MCF 10A (cell line): Measurements from ENCODE around the gene STIL. TPM values are rescaled to one million over a fixed set of nuclear protein-coding genes. Genes with fewer than 3 reads are reported as not detected.

Experiments
- BruUV-seq: library from RNA; stranded (reverse); fragments of 400-500 nt; replicated peaks from 2 replicates; lab custom pipeline; 2021; lab: Mats Ljungman, UMichigan
- CTCF ChIA-PET: fragments of 300-600 bp; sonication (Branson Sonifier 250); formaldehyde crosslinking; extraction: SDS; loops from one replicate; lab custom pipeline; 2021; ENCODE audit warnings: antibody characterized with exemption, inconsistent platforms; lab: Yijun Ruan, JAX
- POLR2A ChIA-PET: fragments of 300-600, 350-650 bp; sonication (Branson Sonifier 250); formaldehyde crosslinking; extraction: SDS; loops from one replicate; lab custom pipeline; 2020; ENCODE audit warnings: antibody characterized with exemption, inconsistent platforms; lab: Yijun Ruan, JAX
- DNase-seq: peaks from one replicate; pipeline ENCODE4 v3.0.0-alpha.2; 2018; ENCODE audit not compliant: unreplicated experiment
- H3K27ac Mint-ChIP-seq: one replicate; pipeline ENCODE4 v1.8.0; 2022; ENCODE audit warnings: mild to moderate bottlenecking, low read depth, mixed read lengths; ENCODE audit not compliant: unreplicated experiment
- H3K27me3 Mint-ChIP-seq: one replicate; pipeline ENCODE4 v1.8.0; 2022; ENCODE audit warnings: mixed read lengths; ENCODE audit not compliant: insufficient read depth, unreplicated experiment
- H3K36me3 Mint-ChIP-seq: one replicate; pipeline ENCODE4 v1.8.0; 2022; ENCODE audit warnings: mild to moderate bottlenecking, moderate library complexity, mixed read lengths; ENCODE audit not compliant: insufficient read depth, unreplicated experiment
- H3K4me1 Mint-ChIP-seq: one replicate; pipeline ENCODE4 v1.8.0; 2022; ENCODE audit warnings: mixed read lengths; ENCODE audit not compliant: insufficient read depth, unreplicated experiment
- H3K4me3 Mint-ChIP-seq: one replicate; pipeline ENCODE4 v1.8.0; 2022; ENCODE audit warnings: mild to moderate bottlenecking, moderate library complexity, mixed read lengths; ENCODE audit not compliant: unreplicated experiment
- H3K9me3 Mint-ChIP-seq: one replicate; pipeline ENCODE4 v1.8.0; 2022; ENCODE audit warnings: mixed read lengths; ENCODE audit not compliant: unreplicated experiment
- intact Hi-C: fragments of 100-400 bp; cut with micrococcal nuclease; formaldehyde crosslinking; loops from 2 replicates; pipeline ENCODE4 v1.14.1; 2022
- total RNA-seq: library from RNA; stranded (reverse); gene quantifications from 2 replicates; pipeline ENCODE4 v1.2.3, GENCODE V29; 2022
- TF ChIP-seq, protein P1 (sequence below): fragments of 200-600 bp; IDR thresholded peaks from one replicate; pipeline ENCODE4 v1.8.0; 2022; ENCODE audit warnings: antibody characterized with exemption, mild to moderate bottlenecking; ENCODE audit not compliant: unreplicated experiment

STIL gene
- total RNA-seq, 1 experiment from 2014 or later: 12.6 TPM

DNA sequence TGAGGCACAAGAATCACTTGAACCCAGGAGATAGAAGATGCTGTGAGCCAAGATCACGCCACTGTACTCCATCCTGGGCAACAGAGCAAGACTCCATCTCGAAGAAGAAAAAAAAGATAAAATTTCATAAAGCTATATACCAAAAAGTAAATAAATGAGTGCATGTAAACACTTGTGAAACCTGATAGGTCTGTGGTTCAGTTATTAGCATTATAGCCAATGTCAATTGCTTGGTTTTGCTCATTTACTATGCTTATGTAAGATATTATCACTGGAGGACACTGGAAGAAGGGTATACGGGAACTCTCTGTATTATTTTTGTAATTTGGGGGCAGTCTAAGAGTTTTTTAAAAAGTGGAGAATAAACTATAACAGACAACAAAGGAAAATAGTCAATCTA is 64.2 kb downstream of the STIL start:
- Mint-ChIP-seq H3K4me3 (no peak overlapping the region), H3K9me3 (no peaks in the 10 kb centered on the region), H3K27ac (no peak overlapping the region), H3K36me3 (peaks cover 4% of the 10 kb centered on the region), H3K27me3 (no peaks in the 10 kb centered on the region), H3K4me1 (no peaks in the 10 kb centered on the region)
- DNase-seq: no peak
- CTCF ChIA-PET: interaction anchor here (0.9 to 6.1 kb wide), 2 partner anchors 57 to 138 kb away, joined by 3 to 55 read pairs; no protein-coding TSS in a partner anchor
- POLR2A ChIA-PET: no interaction called here
- BruUV-seq: no TSS peak
- intact Hi-C loops: no loop called here
- TF ChIP-seq, protein P1, sequence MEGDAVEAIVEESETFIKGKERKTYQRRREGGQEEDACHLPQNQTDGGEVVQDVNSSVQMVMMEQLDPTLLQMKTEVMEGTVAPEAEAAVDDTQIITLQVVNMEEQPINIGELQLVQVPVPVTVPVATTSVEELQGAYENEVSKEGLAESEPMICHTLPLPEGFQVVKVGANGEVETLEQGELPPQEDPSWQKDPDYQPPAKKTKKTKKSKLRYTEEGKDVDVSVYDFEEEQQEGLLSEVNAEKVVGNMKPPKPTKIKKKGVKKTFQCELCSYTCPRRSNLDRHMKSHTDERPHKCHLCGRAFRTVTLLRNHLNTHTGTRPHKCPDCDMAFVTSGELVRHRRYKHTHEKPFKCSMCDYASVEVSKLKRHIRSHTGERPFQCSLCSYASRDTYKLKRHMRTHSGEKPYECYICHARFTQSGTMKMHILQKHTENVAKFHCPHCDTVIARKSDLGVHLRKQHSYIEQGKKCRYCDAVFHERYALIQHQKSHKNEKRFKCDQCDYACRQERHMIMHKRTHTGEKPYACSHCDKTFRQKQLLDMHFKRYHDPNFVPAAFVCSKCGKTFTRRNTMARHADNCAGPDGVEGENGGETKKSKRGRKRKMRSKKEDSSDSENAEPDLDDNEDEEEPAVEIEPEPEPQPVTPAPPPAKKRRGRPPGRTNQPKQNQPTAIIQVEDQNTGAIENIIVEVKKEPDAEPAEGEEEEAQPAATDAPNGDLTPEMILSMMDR: no peak

DNA sequence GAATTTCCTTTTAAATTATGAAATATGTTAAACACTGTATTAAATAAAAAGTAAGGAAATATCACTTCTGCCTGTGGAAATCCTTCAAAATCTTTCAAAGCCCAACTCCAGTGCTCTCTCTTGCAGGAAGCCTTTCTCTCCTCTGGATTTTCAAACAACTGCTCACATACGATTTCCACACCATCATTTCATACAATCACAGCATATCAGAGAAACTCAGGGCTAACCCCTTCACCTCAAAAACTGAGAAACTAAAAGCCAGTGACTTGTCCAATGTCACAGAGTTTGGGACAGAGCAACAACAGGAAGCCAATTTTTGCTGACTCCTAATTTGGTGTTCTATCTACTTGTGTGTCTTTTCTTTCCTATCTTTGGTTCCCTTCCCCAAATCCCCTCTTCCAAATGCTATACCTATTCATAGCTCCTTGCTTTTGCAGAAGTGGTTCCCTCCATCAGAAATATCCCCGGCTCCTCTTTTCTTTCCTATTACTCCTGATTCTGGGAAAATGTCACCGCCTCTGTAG is 69.5 kb downstream of the STIL start:
- ChIA-PET CTCF (interaction anchor here (0.7 to 1.4 kb wide), 5 partner anchors 10 to 193 kb away, joined by 3 to 5 read pairs (median 4); no protein-coding TSS in a partner anchor), POLR2A (interaction anchor here (0.6 kb wide), 1 partner anchor 836 kb away, joined by 5 read pairs; no protein-coding TSS in a partner anchor)
- DNase-seq: no peak

DNA sequence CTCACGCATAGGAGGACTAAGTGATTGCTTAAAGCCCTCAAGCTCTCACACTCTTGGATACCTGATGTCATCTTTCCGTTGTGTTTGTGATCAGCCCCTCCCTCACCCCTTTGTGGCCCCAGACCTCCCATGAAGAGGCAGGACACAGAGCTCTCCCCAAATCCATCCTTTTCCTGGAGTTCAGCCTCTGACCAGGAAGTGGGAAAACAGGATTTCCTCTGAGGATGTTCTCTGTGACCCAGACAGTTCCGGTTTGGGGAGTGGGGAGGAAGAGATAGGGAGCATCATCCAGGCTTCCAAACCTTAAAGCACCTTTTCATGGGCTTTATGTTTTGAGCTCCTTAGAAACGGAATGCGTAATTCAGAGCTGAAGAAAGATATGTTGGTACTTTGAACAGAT is 70.0 kb downstream of the STIL start:
- H3K9me3 Mint-ChIP-seq: no peaks in the 10 kb centered on the region
- no peak overlapping the region for H3K4me3 Mint-ChIP-seq
- ChIA-PET CTCF (interaction anchor here (0.7 to 1.4 kb wide), 4 partner anchors 11 to 193 kb away, joined by 3 to 5 read pairs (median 4); no protein-coding TSS in a partner anchor), POLR2A (interaction anchor here (0.6 kb wide), 1 partner anchor 836 kb away, joined by 5 read pairs; no protein-coding TSS in a partner anchor)
- no peaks in the 10 kb centered on the region for H3K27me3 Mint-ChIP-seq
- no peak for DNase-seq
- intact Hi-C loops: no loop called here
- H3K4me1 Mint-ChIP-seq: no peaks in the 10 kb centered on the region
- H3K36me3 Mint-ChIP-seq: no peaks in the 10 kb centered on the region
- TF ChIP-seq, protein P1: no peak
- BruUV-seq: no TSS peak
- H3K27ac Mint-ChIP-seq: no peak overlapping the region

More for the DNA sequence above, 69.5 kb downstream of the STIL start:
- Mint-ChIP-seq H3K27ac (no peak overlapping the region), H3K4me1 (no peaks in the 10 kb centered on the region), H3K27me3 (no peaks in the 10 kb centered on the region), H3K36me3 (no peaks in the 10 kb centered on the region), H3K9me3 (no peaks in the 10 kb centered on the region), H3K4me3 (no peak overlapping the region)
- no TSS peak for BruUV-seq
- TF ChIP-seq, protein P1: no peak
- intact Hi-C loops: no loop called here

DNA sequence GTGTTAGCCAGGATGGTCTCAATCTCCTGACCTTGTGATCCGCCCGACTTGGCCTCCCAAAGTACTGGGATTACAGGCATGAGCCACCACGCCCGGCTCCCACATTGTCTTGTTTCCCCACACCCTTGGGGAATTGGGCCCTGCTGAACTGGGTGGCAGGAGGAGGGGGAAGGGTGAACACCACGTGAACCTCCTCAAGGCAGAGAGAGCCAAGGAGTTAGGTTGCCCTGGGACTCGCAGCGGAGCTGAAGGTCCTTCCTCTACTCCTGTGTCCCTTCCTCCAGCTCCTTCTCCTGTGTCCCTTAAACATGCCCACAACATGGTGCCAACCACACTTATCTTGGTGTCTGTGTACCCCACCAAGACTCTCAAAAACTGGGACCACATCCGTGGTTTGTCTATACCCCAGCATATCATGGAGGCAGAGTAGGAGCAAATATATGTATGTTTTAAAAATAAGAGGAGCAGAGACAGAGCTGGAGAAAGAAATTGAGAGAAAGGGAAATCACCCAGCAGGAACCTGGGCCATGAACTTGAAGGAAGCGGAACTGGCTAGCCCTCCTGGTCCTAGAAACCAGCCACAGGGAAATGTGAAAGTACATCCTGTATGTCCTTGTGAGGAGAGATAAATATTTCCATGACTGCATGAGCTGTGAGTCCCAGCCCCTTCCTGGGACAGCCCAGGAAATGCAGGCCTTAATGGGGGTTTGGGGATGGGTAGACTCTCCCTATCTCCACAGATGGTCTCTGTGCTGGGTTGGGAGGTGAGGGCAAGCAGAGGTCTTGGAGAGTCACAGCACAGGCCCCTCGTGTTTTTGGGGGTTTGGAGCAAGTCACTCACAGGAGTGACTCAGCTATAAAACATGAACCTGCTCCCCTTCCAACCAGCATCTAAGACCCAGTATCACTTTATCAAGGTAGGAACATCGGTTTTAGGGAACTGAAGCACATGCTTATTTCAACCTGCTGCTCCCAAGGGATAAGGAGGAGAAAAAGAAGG is 72.5 kb downstream of the STIL start:
- Mint-ChIP-seq H3K4me3 (no peak overlapping the region), H3K4me1 (peaks cover 6% of the 10 kb centered on the region), H3K27ac (no peak overlapping the region), H3K27me3 (no peaks in the 10 kb centered on the region), H3K9me3 (no peaks in the 10 kb centered on the region), H3K36me3 (no peaks in the 10 kb centered on the region)
- ChIA-PET CTCF (interaction anchor here (1.4 kb wide), 1 partner anchor 22 kb away, joined by 3 read pairs; no protein-coding TSS in a partner anchor), POLR2A (no interaction called here)
- no TSS peak for BruUV-seq
- DNase-seq: no peak
- intact Hi-C loops: no loop called here
- TF ChIP-seq, protein P1: no peak
